Measurements from ENCODE around the gene COL7A1. TPM values are rescaled to one million over a fixed set of nuclear protein-coding genes. Genes with fewer than 3 reads are reported as not detected.

The COL7A1 gene
- total RNA-seq, 3 donors from 2014 or later (not counting 1 experiment from before 2014, with no cell fraction given), result 0.54 to 1.7 (median 1.4) TPM

DNA sequence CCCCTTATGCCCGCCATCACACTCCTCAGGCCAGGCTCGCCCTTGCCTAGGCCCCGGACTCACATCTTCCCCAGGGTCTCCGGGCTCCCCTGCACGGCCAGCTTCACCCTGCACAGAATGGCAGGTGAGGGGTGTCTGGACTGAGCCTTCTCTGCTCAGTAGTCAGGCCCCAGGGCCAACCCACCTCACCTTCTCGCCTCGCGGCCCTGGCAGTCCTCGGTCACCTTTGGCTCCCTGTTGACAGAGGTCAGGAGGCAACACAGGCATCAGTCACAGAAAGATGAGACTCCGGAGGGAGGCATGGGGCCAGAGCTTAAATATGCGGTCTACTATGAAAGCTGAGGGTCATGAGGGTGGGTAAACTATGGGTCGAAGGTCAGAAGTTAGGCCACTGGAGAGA lies 23.2 kb downstream of the COL7A1 start:
- Histone ChIP-seq H3K4me3 (ENCODE audit: low read length) (no peak overlapping the region), H3K9me3 (ENCODE audit: control insufficient read depth, insufficient read depth, low read length) (no peaks in the 10 kb centered on the region), H3K27me3 (ENCODE audit: control insufficient read depth, insufficient read depth, low read length) (no peaks in the 10 kb centered on the region), H3K36me3 (ENCODE audit: control insufficient read depth, insufficient read depth, low read length) (no peaks in the 10 kb centered on the region), H3K4me1 (ENCODE audit: control insufficient read depth, insufficient read depth, low read length) (no peaks in the 10 kb centered on the region), H3K27ac (ENCODE audit: low read length) (no peak overlapping the region)
- Mint-ChIP-seq H3K4me3 (no peak overlapping the region), H3K27me3 (ENCODE audit: low read depth in 2 of 2) (no peaks in the 10 kb centered on the region), H3K9me3 (no peaks in the 10 kb centered on the region), H3K36me3 (no peaks in the 10 kb centered on the region), H3K27ac (no peak overlapping the region), H3K4me1 (no peaks in the 10 kb centered on the region)
- no peak for DNase-seq
- intact Hi-C loops (cut with micrococcal nuclease), result no loop called here
- 92% methylated on average over 12 of the region's 12 CpGs for WGBS (ENCODE audit: insufficient coverage)
- ATAC-seq, result no peak
- TF ChIP-seq CTCF (IDR thresholded peaks at IDR 0.05), result no peak

DNA sequence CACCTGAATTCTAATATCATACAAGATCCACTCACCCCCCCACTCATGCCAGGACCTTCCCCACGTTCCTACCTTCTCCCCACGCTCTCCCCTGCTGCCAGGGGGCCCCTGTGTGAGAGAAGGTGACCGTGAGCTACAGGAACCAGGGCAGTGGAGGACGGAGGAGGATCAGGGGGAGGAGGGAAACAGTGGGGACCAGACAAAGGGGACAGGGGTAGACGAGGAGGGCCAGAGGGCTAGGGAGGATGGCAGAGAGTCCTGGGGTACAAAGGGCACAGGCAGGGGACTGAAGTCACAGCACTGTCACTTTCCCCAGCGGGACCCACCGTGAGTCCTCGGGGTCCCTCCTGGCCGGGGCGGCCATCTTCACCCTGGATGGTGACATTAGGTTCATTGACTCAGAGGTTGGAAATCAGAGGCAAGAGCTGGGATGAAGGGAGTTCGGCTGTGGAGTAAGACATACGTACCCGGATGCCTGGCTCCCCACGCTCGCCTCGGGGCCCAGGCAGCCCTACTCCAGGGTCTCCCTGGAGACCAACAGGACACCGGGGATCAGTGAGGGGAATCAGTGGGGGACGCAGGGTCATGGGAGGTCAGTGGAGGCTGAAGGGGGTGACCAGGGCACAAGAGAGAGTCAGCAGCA lies 25.2 kb downstream of the COL7A1 start:
- Mint-ChIP-seq H3K36me3 (no peaks in the 10 kb centered on the region), H3K9me3 (no peaks in the 10 kb centered on the region), H3K27ac (no peak overlapping the region), H3K4me3 (no peak overlapping the region), H3K27me3 (ENCODE audit: low read depth in 2 of 2) (no peaks in the 10 kb centered on the region), H3K4me1 (peaks cover 0 to 10% of the 10 kb centered on the region in 2 donors)
- intact Hi-C loops (cut with micrococcal nuclease), result no loop called here
- no peak for ATAC-seq
- Histone ChIP-seq H3K27ac (ENCODE audit: low read length) (no peak overlapping the region), H3K4me3 (ENCODE audit: low read length) (no peak overlapping the region), H3K27me3 (ENCODE audit: control insufficient read depth, insufficient read depth, low read length) (no peaks in the 10 kb centered on the region), H3K4me1 (ENCODE audit: control insufficient read depth, insufficient read depth, low read length) (peaks cover 13% of the 10 kb centered on the region), H3K36me3 (ENCODE audit: control insufficient read depth, insufficient read depth, low read length) (no peaks in the 10 kb centered on the region), H3K9me3 (ENCODE audit: control insufficient read depth, insufficient read depth, low read length) (no peaks in the 10 kb centered on the region)
- 89% methylated on average over 16 of the region's 18 CpGs for WGBS (ENCODE audit: insufficient coverage)
- TF ChIP-seq CTCF (IDR thresholded peaks at IDR 0.05), result no peak
- DNase-seq, result no peak

DNA sequence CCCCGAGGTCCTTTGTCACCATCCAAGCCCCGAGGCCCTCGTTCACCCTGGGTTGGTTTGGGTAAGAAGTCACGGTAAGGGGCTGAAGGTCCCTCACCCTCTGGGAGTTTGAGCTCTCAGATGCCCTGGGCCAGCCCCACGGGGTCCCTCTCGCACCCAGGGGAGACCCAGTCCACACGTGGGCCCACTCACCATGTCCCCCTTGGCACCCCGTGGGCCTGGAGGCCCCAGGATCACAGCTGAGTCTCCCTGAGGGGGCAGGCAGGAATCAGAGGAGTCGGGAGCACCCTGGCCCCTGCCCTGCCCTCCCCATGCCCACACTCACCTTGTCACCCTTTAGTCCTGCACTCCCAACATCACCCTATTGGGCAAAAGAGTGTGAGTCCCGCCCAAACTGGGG lies 25.7 kb downstream of the COL7A1 start:
- ATAC-seq (no peak), DNase-seq (no peak)
- H3K9me3 ChIP-seq (ENCODE audit: control insufficient read depth, insufficient read depth, low read length), result no peaks in the 10 kb centered on the region
- H3K27me3 ChIP-seq (ENCODE audit: control insufficient read depth, insufficient read depth, low read length), result no peaks in the 10 kb centered on the region
- peak overlapping the region in 1 of 2 donors; percentile 40 for H3K27ac Mint-ChIP-seq
- H3K4me1 ChIP-seq (ENCODE audit: control insufficient read depth, insufficient read depth, low read length), result peaks cover 17% of the 10 kb centered on the region
- H3K4me3 Mint-ChIP-seq, result no peak overlapping the region
- intact Hi-C loops (cut with micrococcal nuclease), result no loop called here
- no peaks in the 10 kb centered on the region for H3K27me3 Mint-ChIP-seq (ENCODE audit: low read depth in 2 of 2)
- H3K4me1 Mint-ChIP-seq, result peaks cover under 1 to 15% of the 10 kb centered on the region in 2 donors
- 85% methylated on average over 10 of the region's 10 CpGs for WGBS (ENCODE audit: insufficient coverage)
- TF ChIP-seq CTCF (IDR thresholded peaks at IDR 0.05), result no peak
- H3K36me3 Mint-ChIP-seq, result no peaks in the 10 kb centered on the region
- no peaks in the 10 kb centered on the region for H3K36me3 ChIP-seq (ENCODE audit: control insufficient read depth, insufficient read depth, low read length)
- H3K4me3 ChIP-seq (ENCODE audit: low read length), result no peak overlapping the region
- no peak overlapping the region for H3K27ac ChIP-seq (ENCODE audit: low read length)
- no peaks in the 10 kb centered on the region for H3K9me3 Mint-ChIP-seq

DNA sequence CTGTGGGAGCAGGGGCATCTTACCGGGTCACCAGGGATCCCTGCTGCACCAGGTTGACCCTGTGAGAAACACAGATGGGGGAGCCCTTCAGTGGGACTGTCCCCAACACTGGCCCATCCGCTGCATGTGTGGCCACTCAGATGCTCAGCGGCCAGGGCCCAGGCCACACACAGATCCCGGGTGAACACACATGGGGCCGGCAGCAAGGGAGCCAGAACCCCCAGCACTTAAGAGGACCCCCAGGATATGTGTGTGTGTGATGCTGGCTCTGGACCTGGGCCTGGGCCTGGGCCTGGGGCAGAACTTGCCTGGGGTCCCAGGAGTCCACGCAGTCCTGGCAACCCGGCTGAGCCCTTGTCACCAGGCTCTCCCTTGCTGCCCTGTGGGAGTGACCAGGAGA lies 26.7 kb downstream of the COL7A1 start:
- ATAC-seq, result no peak
- no peaks in the 10 kb centered on the region for H3K27me3 Mint-ChIP-seq (ENCODE audit: low read depth in 2 of 2)
- intact Hi-C loops (cut with micrococcal nuclease), result no loop called here

More for the DNA sequence above, 26.7 kb downstream of the COL7A1 start:
- Histone ChIP-seq H3K4me3 (ENCODE audit: low read length) (no peak overlapping the region), H3K9me3 (ENCODE audit: control insufficient read depth, insufficient read depth, low read length) (no peaks in the 10 kb centered on the region), H3K27me3 (ENCODE audit: control insufficient read depth, insufficient read depth, low read length) (no peaks in the 10 kb centered on the region), H3K27ac (ENCODE audit: low read length) (no peak overlapping the region), H3K36me3 (ENCODE audit: control insufficient read depth, insufficient read depth, low read length) (no peaks in the 10 kb centered on the region), H3K4me1 (ENCODE audit: control insufficient read depth, insufficient read depth, low read length) (peaks cover 27% of the 10 kb centered on the region)
- 92% methylated on average over 7 of the region's 7 CpGs for WGBS (ENCODE audit: insufficient coverage)
- no peaks in the 10 kb centered on the region for H3K9me3 Mint-ChIP-seq
- no peaks in the 10 kb centered on the region for H3K36me3 Mint-ChIP-seq
- no peak for TF ChIP-seq CTCF (IDR thresholded peaks at IDR 0.05)
- H3K4me3 Mint-ChIP-seq, result no peak overlapping the region
- peaks cover 8 to 23% of the 10 kb centered on the region in 2 donors for H3K4me1 Mint-ChIP-seq
- DNase-seq, result no peak
- H3K27ac Mint-ChIP-seq, result no peak overlapping the region

All from natural killer cell (primary cell).